ENCODE measurements around the gene BHLHE40. TPM values are rescaled to one million over a fixed set of nuclear protein-coding genes. Genes with fewer than 3 reads are reported as not detected.

BHLHE40 gene
- total and polyA plus RNA-seq, 9 donors: 28.6 to 264 (median 75.3) TPM

GRCh38 chr3:4987538-4988296 is 8.5 kb downstream of the BHLHE40 start:
- intact Hi-C loops (cut with DNase I): loop anchor here in 2 of 4 donors (10.0 kb wide), 2 partner anchors 173 to 263 kb away; no protein-coding TSS in a partner anchor
- no peak overlapping the region for H3K4me3 ChIP-seq
- WGBS, 3 donors: 87 to 92% (median 88%) methylated on average over 6 of the region's 6 CpGs
- TF ChIP-seq, protein P1, sequence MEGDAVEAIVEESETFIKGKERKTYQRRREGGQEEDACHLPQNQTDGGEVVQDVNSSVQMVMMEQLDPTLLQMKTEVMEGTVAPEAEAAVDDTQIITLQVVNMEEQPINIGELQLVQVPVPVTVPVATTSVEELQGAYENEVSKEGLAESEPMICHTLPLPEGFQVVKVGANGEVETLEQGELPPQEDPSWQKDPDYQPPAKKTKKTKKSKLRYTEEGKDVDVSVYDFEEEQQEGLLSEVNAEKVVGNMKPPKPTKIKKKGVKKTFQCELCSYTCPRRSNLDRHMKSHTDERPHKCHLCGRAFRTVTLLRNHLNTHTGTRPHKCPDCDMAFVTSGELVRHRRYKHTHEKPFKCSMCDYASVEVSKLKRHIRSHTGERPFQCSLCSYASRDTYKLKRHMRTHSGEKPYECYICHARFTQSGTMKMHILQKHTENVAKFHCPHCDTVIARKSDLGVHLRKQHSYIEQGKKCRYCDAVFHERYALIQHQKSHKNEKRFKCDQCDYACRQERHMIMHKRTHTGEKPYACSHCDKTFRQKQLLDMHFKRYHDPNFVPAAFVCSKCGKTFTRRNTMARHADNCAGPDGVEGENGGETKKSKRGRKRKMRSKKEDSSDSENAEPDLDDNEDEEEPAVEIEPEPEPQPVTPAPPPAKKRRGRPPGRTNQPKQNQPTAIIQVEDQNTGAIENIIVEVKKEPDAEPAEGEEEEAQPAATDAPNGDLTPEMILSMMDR (IDR thresholded peaks at IDR 0.05): no peak
- TF ChIP-seq EP300 (IDR thresholded peaks at IDR 0.05) (no peak), POLR2A (IDR thresholded peaks at IDR 0.05) (no peak)
- H3K27me3 ChIP-seq: no peaks in the 10 kb centered on the region
- no peak for DNase-seq
- no peaks in the 10 kb centered on the region for H3K36me3 ChIP-seq
- no peaks in the 10 kb centered on the region for H3K9me3 ChIP-seq
- H3K27ac ChIP-seq: peak overlapping the region in 1 of 2 donors; percentile 94
- H3K4me1 ChIP-seq (ENCODE audit: insufficient read depth): peaks cover 7% of the 10 kb centered on the region

GRCh38 chr3:4988983-4989834 is 10.0 kb downstream of the BHLHE40 start:
- Histone ChIP-seq H3K4me1 (ENCODE audit: insufficient read depth) (peaks cover 4% of the 10 kb centered on the region), H3K27me3 (no peaks in the 10 kb centered on the region), H3K9me3 (no peaks in the 10 kb centered on the region), H3K4me3 (no peak overlapping the region), H3K36me3 (no peaks in the 10 kb centered on the region), H3K27ac (peak overlapping the region in 1 of 2 donors; percentile 43)
- no peak for TF ChIP-seq EP300 (IDR thresholded peaks at IDR 0.05)
- TF ChIP-seq, protein P1 (IDR thresholded peaks at IDR 0.05): no peak
- no peak for TF ChIP-seq POLR2A (IDR thresholded peaks at IDR 0.05)
- intact Hi-C loops (cut with DNase I): loop anchor here in 2 of 4 donors (10.0 kb wide), 2 partner anchors 174 to 264 kb away; no protein-coding TSS in a partner anchor
- WGBS, 3 donors: 71 to 74% (median 73%) methylated on average over 13 of the region's 13 CpGs
- DNase-seq: peak in 3 of 5 donors; percentile 32 to 50 (median 34)

DNA sequence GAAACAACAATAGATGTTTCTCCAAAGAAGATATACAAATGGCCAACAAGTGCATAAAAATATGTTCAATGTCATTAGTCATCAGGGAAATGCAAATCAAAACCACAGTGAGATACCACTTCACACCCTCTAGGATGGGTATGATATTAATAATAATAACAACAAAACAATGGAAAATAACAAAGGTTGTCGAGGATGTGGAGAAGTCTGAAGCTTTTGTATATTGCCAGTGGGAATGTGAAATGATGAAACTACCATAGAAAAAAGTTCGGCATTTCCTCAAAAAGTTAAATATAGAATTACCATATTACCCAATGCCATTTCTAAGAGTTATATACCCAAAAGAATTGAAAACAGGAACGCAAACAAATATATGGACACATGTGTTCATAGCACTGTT is 10.8 kb downstream of the BHLHE40 start:
- no peak for TF ChIP-seq EP300 (IDR thresholded peaks at IDR 0.05)
- TF ChIP-seq, protein P1 (IDR thresholded peaks at IDR 0.05): no peak
- no peak for TF ChIP-seq POLR2A (IDR thresholded peaks at IDR 0.05)
- Histone ChIP-seq H3K4me3 (no peak overlapping the region), H3K4me1 (ENCODE audit: insufficient read depth) (peaks cover 3% of the 10 kb centered on the region), H3K27ac (no peak overlapping the region), H3K27me3 (no peaks in the 10 kb centered on the region), H3K36me3 (no peaks in the 10 kb centered on the region), H3K9me3 (no peaks in the 10 kb centered on the region)
- intact Hi-C loops (cut with DNase I): no loop called here
- 76 to 83% (median 82%) methylated on average over 3 of the region's 3 CpGs for WGBS, 3 donors
- DNase-seq: no peak

DNA sequence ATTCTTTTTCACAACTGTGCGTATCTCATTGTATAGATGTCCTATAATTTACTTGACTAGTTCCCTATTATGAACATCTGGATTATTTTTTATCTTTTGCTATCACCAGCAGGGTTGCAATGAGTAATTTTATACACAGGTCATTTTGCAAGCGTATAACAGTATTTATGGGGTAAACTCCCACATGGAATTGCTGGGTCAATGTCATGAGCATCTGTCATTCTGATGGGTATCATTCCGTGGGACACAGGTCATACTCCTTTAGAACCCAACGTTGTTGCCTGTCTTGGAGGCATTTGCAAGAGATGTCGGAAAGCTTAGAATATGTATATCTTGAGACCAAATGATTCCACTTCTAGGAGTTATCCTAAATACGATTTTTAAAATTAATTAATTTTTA is 12.9 kb downstream of the BHLHE40 start:
- Histone ChIP-seq H3K9me3 (no peaks in the 10 kb centered on the region), H3K4me1 (ENCODE audit: insufficient read depth) (no peaks in the 10 kb centered on the region), H3K27ac (no peak overlapping the region), H3K27me3 (no peaks in the 10 kb centered on the region), H3K4me3 (no peak overlapping the region), H3K36me3 (no peaks in the 10 kb centered on the region)
- DNase-seq: no peak
- WGBS, 3 donors: 75 to 78% (median 77%) methylated on average over 6 of the region's 6 CpGs
- TF ChIP-seq POLR2A (IDR thresholded peaks at IDR 0.05) (no peak), EP300 (IDR thresholded peaks at IDR 0.05) (no peak)
- TF ChIP-seq, protein P1 (IDR thresholded peaks at IDR 0.05): no peak
- intact Hi-C loops (cut with DNase I): no loop called here
